GM21528 (cell line): ENCODE results near the gene TGIF2LY.
"Not testable (repeated sequence)": the region's sequence is repeated elsewhere in the genome, so short reads cannot be mapped to it uniquely, and the experiment has no call there.

ENCODE experiments used
- ATAC-seq: cut with Tn5 transposase; IDR thresholded peaks from one replicate; pipeline ENCODE4 v1.9.1; 2021; ENCODE audit warnings: mild to moderate bottlenecking, moderate library complexity; ENCODE audit not compliant: unreplicated experiment, low FRiP score

The TGIF2LY gene

DNA sequence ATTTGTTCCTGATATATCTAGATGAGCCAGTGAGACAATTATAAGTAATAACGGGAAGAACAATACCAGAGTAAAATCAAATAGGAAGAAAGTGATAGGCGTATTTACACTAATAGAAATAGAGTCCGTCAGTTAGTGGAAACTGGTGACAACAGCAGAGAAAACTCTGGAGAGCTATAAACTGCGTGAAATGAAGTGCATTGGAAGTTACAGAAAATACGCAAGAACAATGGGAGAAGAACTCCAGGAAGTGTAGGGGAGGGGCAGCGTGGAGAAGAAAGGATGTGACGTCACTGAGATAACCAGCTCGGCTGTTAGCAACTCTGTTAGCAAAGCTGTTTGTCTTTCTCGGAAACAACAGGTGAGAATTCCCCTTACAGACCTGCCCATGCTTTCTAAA is at the start of gene TGIF2LY:
Gene TGIF2LY (plus strand): TSS at position 301 of the 400 bp plus-strand sequence. CDS start 178 bp downstream, outside the sequence.
- ATAC-seq, result not testable (repeated sequence)
